ENCODE results near the gene OR10R2. TPM values are rescaled to one million over a fixed set of nuclear protein-coding genes. Genes with fewer than 3 reads are reported as not detected.

The OR10R2 gene
- total RNA-seq, 4 donors from 2014 or later: not detected

GRCh38 chr1:158506369-158506987 lies 34.5 kb downstream of the OR10R2 start:
- TF ChIP-seq CTCF (IDR thresholded peaks at IDR 0.05 in 4 of 5, conservative IDR thresholded peaks at IDR 0.05 in 1 of 5) (no peak), POLR2A (IDR thresholded peaks at IDR 0.05) (no peak)
- H3K36me3 ChIP-seq: no peaks in the 10 kb centered on the region
- intact Hi-C loops (cut with DNase I; ENCODE audit: low total_unique reads): no loop called here
- H3K27ac ChIP-seq: no peak overlapping the region
- H3K9me3 ChIP-seq: no peaks in the 10 kb centered on the region
- H3K4me3 ChIP-seq: no peak overlapping the region
- ATAC-seq (no peak), DNase-seq (no peak)
- no peaks in the 10 kb centered on the region for H3K27me3 ChIP-seq
- H3K4me1 ChIP-seq: no peaks in the 10 kb centered on the region
- in situ Hi-C loops (cut with MboI; ENCODE audit: low sequenced_read_pairs in 4 of 4): no loop called here

GRCh38 chr1:158507511-158507910 lies 35.5 kb downstream of the OR10R2 start:
- ATAC-seq (no peak), DNase-seq (no peak)
- no peak overlapping the region for H3K27ac ChIP-seq
- intact Hi-C loops (cut with DNase I; ENCODE audit: low total_unique reads): no loop called here
- H3K9me3 ChIP-seq: no peaks in the 10 kb centered on the region
- H3K27me3 ChIP-seq: no peaks in the 10 kb centered on the region
- in situ Hi-C loops (cut with MboI; ENCODE audit: low sequenced_read_pairs in 4 of 4): no loop called here
- no peaks in the 10 kb centered on the region for H3K36me3 ChIP-seq
- no peak for TF ChIP-seq POLR2A (IDR thresholded peaks at IDR 0.05)
- no peak for TF ChIP-seq CTCF (IDR thresholded peaks at IDR 0.05 in 4 of 5, conservative IDR thresholded peaks at IDR 0.05 in 1 of 5)
- H3K4me1 ChIP-seq: no peaks in the 10 kb centered on the region
- no peak overlapping the region for H3K4me3 ChIP-seq

GRCh38 chr1:158509471-158510156 lies 37.6 kb downstream of the OR10R2 start:
- ATAC-seq (no peak), DNase-seq (no peak)
- no peak for TF ChIP-seq POLR2A (IDR thresholded peaks at IDR 0.05)
- TF ChIP-seq CTCF (IDR thresholded peaks at IDR 0.05 in 4 of 5, conservative IDR thresholded peaks at IDR 0.05 in 1 of 5): no peak
- H3K4me3 ChIP-seq: no peak overlapping the region
- no peaks in the 10 kb centered on the region for H3K27me3 ChIP-seq
- H3K36me3 ChIP-seq: no peaks in the 10 kb centered on the region
- H3K4me1 ChIP-seq: no peaks in the 10 kb centered on the region
- in situ Hi-C loops (cut with MboI; ENCODE audit: low sequenced_read_pairs in 4 of 4): no loop called here
- no peaks in the 10 kb centered on the region for H3K9me3 ChIP-seq
- H3K27ac ChIP-seq: no peak overlapping the region
- intact Hi-C loops (cut with DNase I; ENCODE audit: low total_unique reads): no loop called here

GRCh38 chr1:158516966-158517365 lies 44.9 kb downstream of the OR10R2 start:
- no peaks in the 10 kb centered on the region for H3K4me1 ChIP-seq
- H3K27ac ChIP-seq: no peak overlapping the region
- no peaks in the 10 kb centered on the region for H3K9me3 ChIP-seq
- ATAC-seq (no peak), DNase-seq (no peak)
- no peak overlapping the region for H3K4me3 ChIP-seq
- TF ChIP-seq CTCF (IDR thresholded peaks at IDR 0.05 in 4 of 5, conservative IDR thresholded peaks at IDR 0.05 in 1 of 5) (no peak), POLR2A (IDR thresholded peaks at IDR 0.05) (no peak)
- intact Hi-C loops (cut with DNase I; ENCODE audit: low total_unique reads) (no loop called here), in situ Hi-C loops (cut with MboI; ENCODE audit: low sequenced_read_pairs in 4 of 4) (no loop called here)
- no peaks in the 10 kb centered on the region for H3K36me3 ChIP-seq
- H3K27me3 ChIP-seq: no peaks in the 10 kb centered on the region

All from gastrocnemius medialis (tissue), 4 donors.